Body of pancreas (tissue), 4 donors: ENCODE results near the gene KLHDC7A.

Experiments
- POLR2A ChIP-seq, 3 donors: fragments of 450-650 bp; IDR thresholded peaks; one replicate each; pipeline ENCODE4 v1.6.1; 2016; ENCODE audit warnings: antibody characterized with exemption in 3 of 3, mild to moderate bottlenecking in 2 of 3
- TF ChIP-seq, protein P1 (sequence below), 7 experiments: fragments of 450-650 bp in 4 of 7; fragments of 200-600 bp in 3 of 7; sonication (generic) in 3 of 7; IDR thresholded peaks; one replicate each; pipeline ENCODE4 v1.5.1; 2016 to 2019; ENCODE audit warnings: antibody characterized with exemption in 7 of 7

DNA sequence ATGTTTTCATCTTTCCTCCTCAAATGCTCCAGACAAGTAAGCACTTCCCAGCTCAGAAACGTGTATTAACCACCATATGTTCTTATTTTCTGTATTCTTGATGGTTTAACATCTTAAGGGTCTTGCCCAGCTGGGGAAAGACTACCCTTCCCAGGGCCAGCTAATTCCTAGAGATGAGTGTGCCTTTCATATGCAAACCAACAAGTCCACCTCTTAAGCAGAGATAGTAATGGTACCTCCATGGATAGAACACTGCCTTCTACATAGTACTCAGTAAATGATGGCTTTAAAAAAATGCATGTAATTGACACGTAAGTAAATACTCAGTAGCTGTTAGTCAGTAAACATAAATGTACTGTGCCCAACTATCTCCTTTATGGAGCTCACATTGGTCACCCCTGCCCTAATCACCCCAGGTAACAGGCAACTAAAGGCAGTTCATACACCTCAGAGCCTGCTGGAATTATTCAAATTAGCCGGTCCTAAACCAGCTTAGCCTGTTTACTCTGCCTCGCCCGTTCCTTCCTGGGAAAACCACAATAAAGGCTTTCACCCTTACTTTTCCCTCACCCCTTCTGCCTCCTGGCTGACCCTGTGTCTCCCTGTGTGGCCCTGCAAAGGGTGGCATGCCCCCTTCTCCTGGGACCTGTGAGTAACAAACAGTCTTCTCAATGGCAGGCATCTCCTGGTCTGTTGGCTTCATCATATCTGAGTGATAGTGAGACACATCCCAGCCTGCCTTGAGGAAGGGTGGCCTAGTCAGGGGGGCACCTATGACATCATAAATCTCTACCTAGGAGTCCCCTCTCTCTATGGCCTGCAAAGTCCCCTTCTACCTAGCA lies 40.1 kb upstream of the KLHDC7A start:
- TF ChIP-seq, protein P1, sequence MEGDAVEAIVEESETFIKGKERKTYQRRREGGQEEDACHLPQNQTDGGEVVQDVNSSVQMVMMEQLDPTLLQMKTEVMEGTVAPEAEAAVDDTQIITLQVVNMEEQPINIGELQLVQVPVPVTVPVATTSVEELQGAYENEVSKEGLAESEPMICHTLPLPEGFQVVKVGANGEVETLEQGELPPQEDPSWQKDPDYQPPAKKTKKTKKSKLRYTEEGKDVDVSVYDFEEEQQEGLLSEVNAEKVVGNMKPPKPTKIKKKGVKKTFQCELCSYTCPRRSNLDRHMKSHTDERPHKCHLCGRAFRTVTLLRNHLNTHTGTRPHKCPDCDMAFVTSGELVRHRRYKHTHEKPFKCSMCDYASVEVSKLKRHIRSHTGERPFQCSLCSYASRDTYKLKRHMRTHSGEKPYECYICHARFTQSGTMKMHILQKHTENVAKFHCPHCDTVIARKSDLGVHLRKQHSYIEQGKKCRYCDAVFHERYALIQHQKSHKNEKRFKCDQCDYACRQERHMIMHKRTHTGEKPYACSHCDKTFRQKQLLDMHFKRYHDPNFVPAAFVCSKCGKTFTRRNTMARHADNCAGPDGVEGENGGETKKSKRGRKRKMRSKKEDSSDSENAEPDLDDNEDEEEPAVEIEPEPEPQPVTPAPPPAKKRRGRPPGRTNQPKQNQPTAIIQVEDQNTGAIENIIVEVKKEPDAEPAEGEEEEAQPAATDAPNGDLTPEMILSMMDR (IDR thresholded peaks at IDR 0.05) = no peak
- TF ChIP-seq POLR2A (IDR thresholded peaks at IDR 0.05) = no peak
